ENCODE results near the gene HSPA8. TPM values are rescaled to one million over a fixed set of nuclear protein-coding genes. Genes with fewer than 3 reads are reported as not detected.

HSPA8 gene
- total and polyA plus RNA-seq, 2 donors: 221 to 1,679 TPM

DNA sequence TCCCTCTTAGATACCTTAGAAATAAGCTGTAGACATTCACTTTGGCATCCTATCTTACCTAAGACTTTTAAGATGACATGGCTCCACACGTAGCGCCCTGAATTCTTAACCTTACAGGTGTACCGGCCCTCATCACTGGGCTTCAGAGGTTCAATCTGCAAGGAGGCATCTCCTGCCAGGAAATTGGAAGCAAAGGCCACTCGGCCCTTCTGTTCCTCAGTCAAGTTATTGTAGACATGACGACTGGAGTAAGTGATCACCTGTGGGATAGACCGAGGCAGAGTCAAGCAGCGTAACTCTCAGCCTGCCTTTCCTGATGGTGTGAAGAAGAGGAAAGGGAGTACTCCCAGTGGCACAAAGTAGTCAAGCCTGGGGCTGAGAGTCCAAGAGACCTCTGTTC lies 22.5 kb upstream of the HSPA8 start:
- Histone ChIP-seq H3K27ac (ENCODE audit: low read depth in 1 of 2, low read length in 1 of 2) (no peak overlapping the region), H3K4me3 (ENCODE audit: low read length in 2 of 2) (no peak overlapping the region), H3K4me1 (ENCODE audit: control insufficient read depth in 2 of 2, insufficient read depth in 2 of 2, low read length in 2 of 2) (peaks cover 31 to 47% of the 10 kb centered on the region in 2 donors), H3K27me3 (ENCODE audit: control insufficient read depth in 2 of 2, insufficient read depth in 1 of 2, low read length in 1 of 2) (no peaks in the 10 kb centered on the region), H3K9me3 (ENCODE audit: control insufficient read depth in 2 of 2, insufficient read depth in 1 of 2, low read length in 1 of 2) (no peaks in the 10 kb centered on the region), H3K36me3 (ENCODE audit: control insufficient read depth in 2 of 2, insufficient read depth in 2 of 2, low read length in 1 of 2) (no peaks in the 10 kb centered on the region)
- 97% methylated on average over 7 of the region's 7 CpGs for WGBS
- DNase-seq (ENCODE audit: low read depth in 6 of 9, low spot score in 9 of 9): no peak

DNA sequence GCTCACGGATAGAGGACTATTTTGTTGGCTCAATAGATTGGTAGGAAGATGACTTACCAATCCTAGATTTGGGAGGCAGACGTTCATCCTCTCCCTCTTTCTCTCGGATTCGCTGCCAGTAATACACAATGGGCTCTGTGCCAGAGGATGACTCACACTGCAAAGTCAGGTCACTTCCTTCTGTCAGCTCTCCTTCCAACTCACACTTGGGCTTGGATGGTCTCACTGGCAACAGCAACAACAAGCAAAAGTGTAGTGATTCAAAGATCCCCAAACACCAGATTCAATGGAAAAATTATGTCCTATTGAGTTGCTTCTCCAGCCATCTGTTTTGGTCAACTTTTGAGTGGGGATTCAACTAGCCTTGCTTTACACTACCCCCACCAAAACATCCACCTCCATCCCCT lies 21.7 kb upstream of the HSPA8 start:
- Histone ChIP-seq H3K9me3 (ENCODE audit: control insufficient read depth in 2 of 2, insufficient read depth in 1 of 2, low read length in 1 of 2) (no peaks in the 10 kb centered on the region), H3K4me3 (ENCODE audit: low read length in 2 of 2) (no peak overlapping the region), H3K36me3 (ENCODE audit: control insufficient read depth in 2 of 2, insufficient read depth in 2 of 2, low read length in 1 of 2) (no peaks in the 10 kb centered on the region), H3K4me1 (ENCODE audit: control insufficient read depth in 2 of 2, insufficient read depth in 2 of 2, low read length in 2 of 2) (peaks cover 31 to 48% of the 10 kb centered on the region in 2 donors), H3K27me3 (ENCODE audit: control insufficient read depth in 2 of 2, insufficient read depth in 1 of 2, low read length in 1 of 2) (no peaks in the 10 kb centered on the region), H3K27ac (ENCODE audit: low read depth in 1 of 2, low read length in 1 of 2) (peak overlapping the region in 1 of 2 donors; percentile 31)
- no peak for DNase-seq (ENCODE audit: low read depth in 6 of 9, low spot score in 9 of 9)
- WGBS: 87% methylated on average over 4 of the region's 4 CpGs

DNA sequence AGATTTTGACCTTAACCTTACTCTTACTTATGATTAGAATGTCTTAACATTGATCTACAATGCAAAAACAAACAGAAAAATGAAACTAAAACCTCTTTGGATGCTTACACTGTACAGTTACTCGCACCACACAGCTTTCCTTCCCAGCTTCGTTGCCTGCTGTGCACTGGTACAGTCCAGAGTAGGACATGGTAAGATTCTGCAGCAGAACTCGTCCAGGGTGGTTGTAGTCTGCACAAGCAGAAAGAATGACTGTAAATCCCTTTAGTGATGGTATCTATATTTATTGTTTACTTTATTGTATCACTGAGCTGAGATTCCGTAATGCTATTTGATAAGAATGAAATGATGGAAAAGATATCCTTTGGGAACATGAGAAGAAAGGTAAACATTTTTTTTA lies 21.0 kb upstream of the HSPA8 start:
- no peaks in the 10 kb centered on the region for H3K36me3 ChIP-seq (ENCODE audit: control insufficient read depth in 2 of 2, insufficient read depth in 2 of 2, low read length in 1 of 2)
- 93% methylated on average over 4 of the region's 4 CpGs for WGBS
- peaks cover 27 to 42% of the 10 kb centered on the region in 2 donors for H3K4me1 ChIP-seq (ENCODE audit: control insufficient read depth in 2 of 2, insufficient read depth in 2 of 2, low read length in 2 of 2)
- no peak overlapping the region for H3K27ac ChIP-seq (ENCODE audit: low read depth in 1 of 2, low read length in 1 of 2)
- H3K27me3 ChIP-seq (ENCODE audit: control insufficient read depth in 2 of 2, insufficient read depth in 1 of 2, low read length in 1 of 2): no peaks in the 10 kb centered on the region
- no peaks in the 10 kb centered on the region for H3K9me3 ChIP-seq (ENCODE audit: control insufficient read depth in 2 of 2, insufficient read depth in 1 of 2, low read length in 1 of 2)
- H3K4me3 ChIP-seq (ENCODE audit: low read length in 2 of 2): no peak overlapping the region
- no peak for DNase-seq (ENCODE audit: low read depth in 6 of 9, low spot score in 9 of 9)

DNA sequence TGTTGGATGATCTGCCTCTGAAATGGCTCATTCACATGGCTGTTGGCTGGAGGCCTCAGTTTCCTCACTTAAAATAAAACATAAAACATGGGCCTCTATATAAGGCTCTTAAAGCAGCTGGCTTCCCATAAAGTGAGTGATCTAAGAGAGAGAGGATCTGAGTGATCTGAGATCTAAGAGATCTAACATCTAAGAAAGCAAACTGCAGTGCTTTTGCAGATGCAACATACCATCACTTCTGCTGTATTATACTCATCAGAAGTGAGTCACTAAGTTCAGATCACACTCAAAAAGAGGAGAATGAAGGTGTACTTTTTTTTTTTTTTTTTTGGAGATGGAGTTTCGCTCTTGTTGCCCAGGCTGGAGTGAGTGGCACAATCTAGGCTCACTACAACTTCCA lies 18.1 kb upstream of the HSPA8 start:
- Histone ChIP-seq H3K4me1 (ENCODE audit: control insufficient read depth in 2 of 2, insufficient read depth in 2 of 2, low read length in 2 of 2) (peaks cover 8 to 13% of the 10 kb centered on the region in 2 donors), H3K4me3 (ENCODE audit: low read length in 2 of 2) (no peak overlapping the region), H3K9me3 (ENCODE audit: control insufficient read depth in 2 of 2, insufficient read depth in 1 of 2, low read length in 1 of 2) (no peaks in the 10 kb centered on the region), H3K27me3 (ENCODE audit: control insufficient read depth in 2 of 2, insufficient read depth in 1 of 2, low read length in 1 of 2) (no peaks in the 10 kb centered on the region), H3K36me3 (ENCODE audit: control insufficient read depth in 2 of 2, insufficient read depth in 2 of 2, low read length in 1 of 2) (peaks cover 0 to 2% of the 10 kb centered on the region in 2 donors), H3K27ac (ENCODE audit: low read depth in 1 of 2, low read length in 1 of 2) (peak overlapping the region in 1 of 2 donors; percentile 78)
- WGBS: 81% methylated on average over 1 of the region's 1 CpG
- peak in 3 of 9 donors; percentile 49 to 75 (median 59) for DNase-seq (ENCODE audit: low read depth in 6 of 9, low spot score in 9 of 9)

DNA sequence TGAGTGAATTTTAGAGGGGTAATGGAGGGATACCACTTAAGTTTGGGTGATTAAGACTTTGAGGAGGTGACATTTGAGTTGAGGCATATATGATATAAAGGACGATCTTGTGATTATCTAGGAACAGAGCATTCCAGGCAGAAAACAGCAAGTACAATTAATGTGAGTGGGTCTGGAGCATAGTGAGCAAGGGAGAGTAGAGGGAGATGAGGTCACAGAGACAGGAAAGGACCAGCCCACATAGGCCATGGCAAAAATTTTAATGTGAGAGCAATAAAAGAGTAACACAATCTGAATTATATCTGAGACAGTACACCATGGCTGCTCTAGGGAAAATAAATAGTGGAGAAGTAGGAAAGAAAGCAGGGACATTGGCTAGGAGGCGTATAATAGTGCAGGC lies 14.5 kb upstream of the HSPA8 start:
- DNase-seq (ENCODE audit: low read depth in 6 of 9, low spot score in 9 of 9): no peak
- WGBS: 98% methylated on average over 2 of the region's 2 CpGs
- peaks cover 0 to 4% of the 10 kb centered on the region in 2 donors for H3K36me3 ChIP-seq (ENCODE audit: control insufficient read depth in 2 of 2, insufficient read depth in 2 of 2, low read length in 1 of 2)
- H3K27ac ChIP-seq (ENCODE audit: low read depth in 1 of 2, low read length in 1 of 2): no peak overlapping the region
- H3K4me3 ChIP-seq (ENCODE audit: low read length in 2 of 2): no peak overlapping the region
- H3K9me3 ChIP-seq (ENCODE audit: control insufficient read depth in 2 of 2, insufficient read depth in 1 of 2, low read length in 1 of 2): no peaks in the 10 kb centered on the region
- peaks cover 8 to 31% of the 10 kb centered on the region in 2 donors for H3K4me1 ChIP-seq (ENCODE audit: control insufficient read depth in 2 of 2, insufficient read depth in 2 of 2, low read length in 2 of 2)
- H3K27me3 ChIP-seq (ENCODE audit: control insufficient read depth in 2 of 2, insufficient read depth in 1 of 2, low read length in 1 of 2): no peaks in the 10 kb centered on the region

DNA sequence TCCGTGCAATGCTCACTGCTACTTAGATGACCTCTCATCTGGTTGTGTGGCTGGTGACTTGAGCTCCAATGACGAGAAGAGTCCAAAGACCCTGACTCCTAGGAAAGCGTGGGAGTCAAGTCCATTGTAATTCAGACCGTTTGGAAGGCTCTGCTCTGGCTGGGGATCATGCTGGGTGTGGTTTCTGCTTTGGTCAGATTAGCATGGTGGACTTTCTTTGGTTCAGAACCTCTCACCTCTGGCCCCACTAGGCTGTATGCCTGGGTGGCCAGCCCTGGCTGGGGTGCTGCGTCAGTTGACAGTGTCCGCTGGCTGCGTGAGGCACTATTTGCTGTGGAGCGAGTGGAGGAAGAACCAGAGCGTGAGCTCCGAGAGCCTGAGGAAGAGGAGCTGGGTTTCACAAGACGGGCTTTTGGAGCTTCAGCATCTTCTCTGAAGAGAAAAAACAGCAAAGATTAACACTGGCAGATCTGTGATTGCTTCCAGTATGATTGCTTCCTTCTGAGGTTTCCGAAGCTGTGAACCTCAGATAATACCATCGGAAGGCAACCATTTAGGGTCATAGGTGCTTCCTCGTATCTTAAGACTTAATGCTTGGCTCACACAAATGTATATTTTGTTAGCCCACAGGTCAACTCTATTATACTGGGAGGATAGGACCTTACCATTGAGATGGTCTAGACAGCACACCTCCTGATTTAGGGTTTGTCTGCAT lies 11.6 kb upstream of the HSPA8 start:
- Histone ChIP-seq H3K9me3 (ENCODE audit: control insufficient read depth in 2 of 2, insufficient read depth in 1 of 2, low read length in 1 of 2) (no peaks in the 10 kb centered on the region), H3K36me3 (ENCODE audit: control insufficient read depth in 2 of 2, insufficient read depth in 2 of 2, low read length in 1 of 2) (peaks cover 0 to 4% of the 10 kb centered on the region in 2 donors), H3K27me3 (ENCODE audit: control insufficient read depth in 2 of 2, insufficient read depth in 1 of 2, low read length in 1 of 2) (no peaks in the 10 kb centered on the region), H3K4me3 (ENCODE audit: low read length in 2 of 2) (no peak overlapping the region), H3K4me1 (ENCODE audit: control insufficient read depth in 2 of 2, insufficient read depth in 2 of 2, low read length in 2 of 2) (peaks cover 3 to 32% of the 10 kb centered on the region in 2 donors), H3K27ac (ENCODE audit: low read depth in 1 of 2, low read length in 1 of 2) (no peak overlapping the region)
- WGBS: 98% methylated on average over 14 of the region's 14 CpGs
- DNase-seq (ENCODE audit: low read depth in 6 of 9, low spot score in 9 of 9): no peak

DNA sequence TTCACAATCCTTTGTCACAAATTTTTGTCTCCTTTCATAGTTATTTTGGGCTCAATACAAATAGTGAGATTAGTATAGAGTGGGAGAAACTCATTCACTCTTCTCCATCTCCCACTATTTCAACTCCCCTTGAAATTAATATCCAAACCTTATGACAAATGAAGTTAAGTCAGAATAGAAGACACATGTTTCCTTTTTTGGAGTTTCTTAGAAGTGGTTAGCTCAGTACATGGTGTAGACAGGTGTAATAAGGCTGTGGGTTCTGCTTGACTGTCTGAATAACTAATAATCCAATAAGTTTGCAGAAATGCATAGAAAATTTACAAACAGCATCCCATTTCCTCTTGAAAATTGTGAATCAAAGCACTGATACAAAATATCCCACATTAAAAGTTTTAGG lies 10.8 kb upstream of the HSPA8 start:
- Histone ChIP-seq H3K4me1 (ENCODE audit: control insufficient read depth in 2 of 2, insufficient read depth in 2 of 2, low read length in 2 of 2) (peaks cover 3 to 32% of the 10 kb centered on the region in 2 donors), H3K27ac (ENCODE audit: low read depth in 1 of 2, low read length in 1 of 2) (peak overlapping the region in 1 of 2 donors; percentile 1), H3K9me3 (ENCODE audit: control insufficient read depth in 2 of 2, insufficient read depth in 1 of 2, low read length in 1 of 2) (no peaks in the 10 kb centered on the region), H3K36me3 (ENCODE audit: control insufficient read depth in 2 of 2, insufficient read depth in 2 of 2, low read length in 1 of 2) (peaks cover 0 to 4% of the 10 kb centered on the region in 2 donors), H3K4me3 (ENCODE audit: low read length in 2 of 2) (no peak overlapping the region), H3K27me3 (ENCODE audit: control insufficient read depth in 2 of 2, insufficient read depth in 1 of 2, low read length in 1 of 2) (no peaks in the 10 kb centered on the region)
- DNase-seq (ENCODE audit: low read depth in 6 of 9, low spot score in 9 of 9): peak in 1 of 9 donors; percentile 32

DNA sequence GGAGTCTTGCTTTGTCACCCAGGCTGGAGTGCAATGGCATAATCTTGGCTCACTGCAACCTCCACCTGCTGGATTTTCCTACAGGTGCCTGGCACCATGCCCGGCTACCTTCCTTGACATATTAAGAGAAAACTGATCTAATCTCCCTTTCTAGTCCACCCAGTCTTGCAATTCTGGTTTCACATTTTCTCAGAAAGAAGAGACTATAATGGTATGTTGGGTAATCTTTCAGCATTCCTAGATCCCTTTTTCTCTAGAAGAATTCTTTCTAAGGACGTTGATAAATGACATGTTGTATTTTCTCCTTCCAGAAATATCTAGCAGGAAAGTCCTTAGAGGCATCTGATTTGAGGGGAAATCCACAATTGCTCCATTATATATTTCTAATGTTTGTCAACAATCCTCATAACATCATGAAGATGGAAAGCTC lies 10.4 kb upstream of the HSPA8 start:
- peaks cover 3 to 32% of the 10 kb centered on the region in 2 donors for H3K4me1 ChIP-seq (ENCODE audit: control insufficient read depth in 2 of 2, insufficient read depth in 2 of 2, low read length in 2 of 2)
- H3K9me3 ChIP-seq (ENCODE audit: control insufficient read depth in 2 of 2, insufficient read depth in 1 of 2, low read length in 1 of 2): no peaks in the 10 kb centered on the region
- H3K36me3 ChIP-seq (ENCODE audit: control insufficient read depth in 2 of 2, insufficient read depth in 2 of 2, low read length in 1 of 2): peaks cover 0 to 4% of the 10 kb centered on the region in 2 donors
- WGBS: 88% methylated on average over 2 of the region's 2 CpGs
- no peak overlapping the region for H3K27ac ChIP-seq (ENCODE audit: low read depth in 1 of 2, low read length in 1 of 2)
- no peaks in the 10 kb centered on the region for H3K27me3 ChIP-seq (ENCODE audit: control insufficient read depth in 2 of 2, insufficient read depth in 1 of 2, low read length in 1 of 2)
- DNase-seq (ENCODE audit: low read depth in 6 of 9, low spot score in 9 of 9): no peak
- no peak overlapping the region for H3K4me3 ChIP-seq (ENCODE audit: low read length in 2 of 2)

DNA sequence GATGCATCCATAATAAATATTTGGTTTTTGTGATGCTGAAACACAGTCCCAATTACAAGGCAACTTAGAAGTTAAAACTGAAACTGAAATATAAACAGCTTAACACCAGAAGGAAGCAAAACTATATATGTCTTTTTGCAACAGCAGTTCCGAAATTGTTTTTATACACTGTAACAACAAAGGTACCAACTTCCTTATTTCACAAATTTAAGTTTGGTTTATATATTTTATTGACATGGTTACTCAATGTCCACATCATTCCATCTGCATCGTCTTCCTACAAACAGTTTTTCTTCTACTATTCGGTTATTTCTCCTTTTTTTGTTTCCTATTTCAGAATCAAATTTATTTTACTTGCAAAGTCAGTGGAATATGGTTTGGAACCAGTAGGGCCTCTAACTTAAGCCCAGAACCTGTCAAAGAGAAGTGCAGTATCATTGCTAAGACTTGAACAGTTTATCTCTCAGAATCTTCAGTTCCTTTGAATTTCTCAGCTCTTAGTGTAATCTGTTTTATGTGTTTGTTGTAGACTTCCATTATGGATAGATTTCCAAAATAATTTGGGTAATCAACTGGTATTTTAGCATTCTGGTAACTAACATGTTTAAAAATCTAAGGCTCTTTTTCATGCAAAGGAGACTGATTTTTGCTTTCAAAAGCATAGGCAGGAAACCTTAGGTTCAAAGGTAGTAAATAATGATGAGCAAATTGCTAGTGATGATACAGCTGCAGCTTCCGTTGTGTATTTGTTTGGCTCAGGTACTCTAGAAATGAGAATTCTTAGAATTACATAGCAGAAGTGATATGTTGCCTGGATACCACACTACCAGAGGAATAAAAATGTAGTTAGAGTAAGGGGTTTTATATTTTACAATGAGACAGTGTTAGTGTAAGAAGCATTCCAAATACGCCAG lies 8.2 kb upstream of the HSPA8 start:
- H3K4me3 ChIP-seq (ENCODE audit: low read length in 2 of 2): peak overlapping the region in 1 of 2 donors; percentile 6
- H3K4me1 ChIP-seq (ENCODE audit: control insufficient read depth in 2 of 2, insufficient read depth in 2 of 2, low read length in 2 of 2): peaks cover 3 to 35% of the 10 kb centered on the region in 2 donors
- H3K27me3 ChIP-seq (ENCODE audit: control insufficient read depth in 2 of 2, insufficient read depth in 1 of 2, low read length in 1 of 2): no peaks in the 10 kb centered on the region
- H3K36me3 ChIP-seq (ENCODE audit: control insufficient read depth in 2 of 2, insufficient read depth in 2 of 2, low read length in 1 of 2): peaks cover 0 to 3% of the 10 kb centered on the region in 2 donors
- H3K27ac ChIP-seq (ENCODE audit: low read depth in 1 of 2, low read length in 1 of 2): peak overlapping the region in 1 of 2 donors; percentile 96
- peak in 5 of 9 donors; percentile 56 to 85 (median 62) for DNase-seq (ENCODE audit: low read depth in 6 of 9, low spot score in 9 of 9)
- H3K9me3 ChIP-seq (ENCODE audit: control insufficient read depth in 2 of 2, insufficient read depth in 1 of 2, low read length in 1 of 2): no peaks in the 10 kb centered on the region
- 15% methylated on average over 5 of the region's 5 CpGs for WGBS
